Fibroblast of skin of left biceps (primary cell): ENCODE results near the gene NBPF1.
"Not testable (repeated sequence)": the region's sequence is repeated elsewhere in the genome, so short reads cannot be mapped to it uniquely, and the experiment has no call there.

Experiments
- DNase-seq, 2 experiments: peaks; one replicate each; pipeline ENCODE4 v3.0.0-alpha.2; 2013; ENCODE audit warnings: low read depth in 2 of 2

The NBPF1 gene

GRCh38 chr1:16641159-16641975 is 28.0 kb upstream of the NBPF1 start:
- DNase-seq, result not testable (repeated sequence)

GRCh38 chr1:16639091-16640031 is 26.0 kb upstream of the NBPF1 start:
- not testable (repeated sequence) for DNase-seq

GRCh38 chr1:16637941-16638778 is 24.8 kb upstream of the NBPF1 start:
- DNase-seq, result not testable (repeated sequence)

GRCh38 chr1:16636551-16637195 is 23.3 kb upstream of the NBPF1 start:
- not testable (repeated sequence) for DNase-seq

GRCh38 chr1:16635959-16636358 is 22.6 kb upstream of the NBPF1 start:
- not testable (repeated sequence) for DNase-seq

GRCh38 chr1:16633540-16634282 is 20.3 kb upstream of the NBPF1 start:
- DNase-seq, result not testable (repeated sequence)

GRCh38 chr1:16632044-16632850 is 18.9 kb upstream of the NBPF1 start:
- DNase-seq, result not testable (repeated sequence)

GRCh38 chr1:16631248-16632043 is 18.1 kb upstream of the NBPF1 start:
- no peak for DNase-seq

- no peak for DNase-seq
These were observed 17.4 kb upstream of the NBPF1 start for GRCh38 chr1:16630661-16631247.

- not testable (repeated sequence) for DNase-seq
These were observed 16.7 kb upstream of the NBPF1 start for GRCh38 chr1:16629916-16630530.

GRCh38 chr1:16628361-16629111 is 15.2 kb upstream of the NBPF1 start:
- DNase-seq, result no peak

- not testable (repeated sequence) for DNase-seq
These were observed 13.1 kb upstream of the NBPF1 start for GRCh38 chr1:16626409-16626983.

GRCh38 chr1:16625497-16626408 is 12.4 kb upstream of the NBPF1 start:
- no peak for DNase-seq

- DNase-seq, result not testable (repeated sequence)
These were observed 10.7 kb upstream of the NBPF1 start for GRCh38 chr1:16623812-16624719.

GRCh38 chr1:16623337-16623736 is 10.0 kb upstream of the NBPF1 start:
- DNase-seq, result not testable (repeated sequence)
